ENCODE results near the gene KRT35. TPM values are rescaled to one million over a fixed set of nuclear protein-coding genes. Genes with fewer than 3 reads are reported as not detected.

The KRT35 gene
- total RNA-seq = not detected

DNA sequence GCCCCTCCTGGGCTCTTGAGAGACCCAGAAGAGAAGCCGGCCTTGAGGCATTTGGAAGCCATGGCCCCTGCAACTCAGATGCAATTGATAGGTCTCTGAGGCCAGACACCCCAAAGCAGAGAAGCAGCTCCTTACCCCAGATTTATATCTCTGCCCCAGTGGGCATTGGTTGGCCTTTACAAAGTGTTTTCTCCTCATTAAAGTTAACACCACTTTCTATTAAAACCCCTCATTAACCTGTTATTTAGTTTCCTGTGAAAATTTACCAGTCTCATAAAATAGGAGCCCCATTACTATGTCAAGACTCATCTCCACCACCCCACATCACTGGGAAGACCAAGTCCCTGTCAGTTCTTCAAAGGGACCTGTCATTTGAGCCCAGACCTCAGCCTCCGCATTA is at the start of gene KRT35:
Gene KRT35, minus strand, starts transcription at position 116 of the 400 bp plus-strand sequence. Its CDS starts 54 bp downstream, at position 62.
- Histone ChIP-seq H3K36me3 (no peaks in the 10 kb centered on the region), H3K27ac (no peak within 1 kb of the TSS), H3K27me3 (no peaks in the 10 kb centered on the region), H3K4me1 (no peaks in the 10 kb centered on the region), H3K4me3 (no peak within 1 kb of the TSS), H3K9me3 (no peaks in the 10 kb centered on the region)
- no peak for TF ChIP-seq POLR2A (IDR thresholded peaks at IDR 0.05)
- TF ChIP-seq, protein P1, sequence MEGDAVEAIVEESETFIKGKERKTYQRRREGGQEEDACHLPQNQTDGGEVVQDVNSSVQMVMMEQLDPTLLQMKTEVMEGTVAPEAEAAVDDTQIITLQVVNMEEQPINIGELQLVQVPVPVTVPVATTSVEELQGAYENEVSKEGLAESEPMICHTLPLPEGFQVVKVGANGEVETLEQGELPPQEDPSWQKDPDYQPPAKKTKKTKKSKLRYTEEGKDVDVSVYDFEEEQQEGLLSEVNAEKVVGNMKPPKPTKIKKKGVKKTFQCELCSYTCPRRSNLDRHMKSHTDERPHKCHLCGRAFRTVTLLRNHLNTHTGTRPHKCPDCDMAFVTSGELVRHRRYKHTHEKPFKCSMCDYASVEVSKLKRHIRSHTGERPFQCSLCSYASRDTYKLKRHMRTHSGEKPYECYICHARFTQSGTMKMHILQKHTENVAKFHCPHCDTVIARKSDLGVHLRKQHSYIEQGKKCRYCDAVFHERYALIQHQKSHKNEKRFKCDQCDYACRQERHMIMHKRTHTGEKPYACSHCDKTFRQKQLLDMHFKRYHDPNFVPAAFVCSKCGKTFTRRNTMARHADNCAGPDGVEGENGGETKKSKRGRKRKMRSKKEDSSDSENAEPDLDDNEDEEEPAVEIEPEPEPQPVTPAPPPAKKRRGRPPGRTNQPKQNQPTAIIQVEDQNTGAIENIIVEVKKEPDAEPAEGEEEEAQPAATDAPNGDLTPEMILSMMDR (IDR thresholded peaks at IDR 0.05 in 4 of 5, conservative IDR thresholded peaks at IDR 0.05 in 1 of 5) = no peak
- intact Hi-C loops (cut with DNase I; ENCODE audit: low total_unique reads) = no loop called here
- ATAC-seq (no peak), DNase-seq (no peak)
- in situ Hi-C loops (cut with MboI; ENCODE audit: low sequenced_read_pairs in 4 of 4) = loop anchor here in 2 of 4 donors (10.0 to 25.0 kb wide), 2 partner anchors 64 to 569 kb away; no protein-coding TSS in a partner anchor

DNA sequence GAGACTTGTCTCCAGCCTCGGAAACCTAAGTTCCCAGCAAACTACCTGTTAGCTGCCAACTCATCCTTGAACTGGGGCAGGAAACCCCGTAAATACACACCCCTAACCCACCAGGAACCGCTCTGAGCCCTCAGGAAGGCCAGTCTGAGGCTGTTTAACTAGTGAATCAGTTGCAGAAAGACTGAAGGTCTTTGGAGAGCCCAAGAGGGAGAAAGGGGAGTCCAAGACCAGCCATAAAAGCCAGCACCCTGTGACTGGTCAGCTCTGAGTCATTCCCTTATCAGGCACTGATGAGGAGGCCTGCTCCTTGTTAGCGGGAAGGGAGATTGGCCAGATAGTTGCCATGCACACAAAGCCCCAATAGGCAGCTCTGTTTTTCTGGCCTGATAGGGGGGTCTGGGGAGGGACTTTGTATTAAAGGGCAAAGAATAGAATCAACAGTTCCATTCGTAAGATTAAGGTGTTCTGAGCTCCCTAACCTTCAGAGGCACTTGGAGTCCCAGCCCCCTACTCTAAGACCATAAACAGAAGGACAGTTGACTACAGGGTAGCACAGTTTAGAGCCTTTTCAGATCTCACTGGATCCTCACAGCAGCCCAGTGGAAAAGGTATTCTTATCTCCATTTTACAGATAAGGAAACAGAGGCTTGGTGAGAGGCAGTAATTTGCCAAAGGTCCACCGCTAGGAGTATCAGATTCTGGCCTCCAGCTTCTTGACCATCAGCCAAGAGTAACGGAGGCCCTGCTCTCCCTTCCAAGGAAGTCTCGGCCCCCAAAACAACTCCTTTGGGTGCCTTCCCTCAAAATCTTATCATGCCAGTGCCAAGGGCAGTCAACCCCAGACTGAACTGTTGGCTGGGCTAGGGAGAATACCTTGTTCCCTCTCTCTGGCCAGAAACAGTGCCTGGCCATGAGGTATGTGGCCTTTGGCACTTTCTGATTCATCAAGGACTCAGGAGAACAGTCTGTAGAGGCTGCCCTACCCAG is 49.4 kb upstream of the KRT35 start:
- intact Hi-C loops (cut with DNase I; ENCODE audit: low total_unique reads) = no loop called here
- Histone ChIP-seq H3K27me3 (peaks cover 42 to 51% (median 43%) of the 10 kb centered on the region in 3 donors), H3K36me3 (no peaks in the 10 kb centered on the region), H3K27ac (no peak overlapping the region), H3K9me3 (no peaks in the 10 kb centered on the region), H3K4me1 (peaks cover 0 to 8% of the 10 kb centered on the region in 2 donors), H3K4me3 (no peak overlapping the region)
- in situ Hi-C loops (cut with MboI; ENCODE audit: low sequenced_read_pairs in 4 of 4) = no loop called here
- TF ChIP-seq, protein P1 (IDR thresholded peaks at IDR 0.05 in 4 of 5, conservative IDR thresholded peaks at IDR 0.05 in 1 of 5) = no peak
- no peak for TF ChIP-seq POLR2A (IDR thresholded peaks at IDR 0.05)
- DNase-seq = no peak
- no peak for ATAC-seq

DNA sequence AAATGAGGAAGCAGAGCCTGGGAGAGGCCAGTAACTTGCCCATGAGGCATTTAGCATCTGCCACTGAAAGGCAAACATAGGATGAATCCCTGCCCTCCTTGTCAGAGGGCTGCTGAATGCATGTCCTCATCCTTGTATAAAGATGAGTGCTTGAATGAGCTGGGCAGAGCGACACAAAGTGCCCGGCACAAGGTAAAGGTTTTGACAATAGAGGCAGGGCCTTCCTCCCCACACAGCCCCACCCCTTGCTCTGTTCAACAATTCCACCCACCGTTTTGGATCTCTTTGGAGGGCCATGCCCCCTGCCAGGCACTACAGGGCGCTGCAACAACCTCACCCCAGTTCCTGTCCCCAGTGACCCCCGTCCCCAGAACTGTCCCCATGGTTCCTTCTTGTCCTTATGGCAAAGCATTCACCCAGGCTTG is 48.6 kb upstream of the KRT35 start:
- peaks cover 43 to 51% (median 43%) of the 10 kb centered on the region in 3 donors for H3K27me3 ChIP-seq
- intact Hi-C loops (cut with DNase I; ENCODE audit: low total_unique reads) (no loop called here), in situ Hi-C loops (cut with MboI; ENCODE audit: low sequenced_read_pairs in 4 of 4) (no loop called here)
- H3K36me3 ChIP-seq = no peaks in the 10 kb centered on the region
- TF ChIP-seq, protein P1 (IDR thresholded peaks at IDR 0.05 in 4 of 5, conservative IDR thresholded peaks at IDR 0.05 in 1 of 5) = no peak
- TF ChIP-seq POLR2A (IDR thresholded peaks at IDR 0.05) = no peak
- DNase-seq (no peak), ATAC-seq (no peak)
- H3K9me3 ChIP-seq = no peaks in the 10 kb centered on the region
- H3K4me3 ChIP-seq = no peak overlapping the region
- H3K4me1 ChIP-seq = peaks cover 0 to 8% of the 10 kb centered on the region in 2 donors
- no peak overlapping the region for H3K27ac ChIP-seq

DNA sequence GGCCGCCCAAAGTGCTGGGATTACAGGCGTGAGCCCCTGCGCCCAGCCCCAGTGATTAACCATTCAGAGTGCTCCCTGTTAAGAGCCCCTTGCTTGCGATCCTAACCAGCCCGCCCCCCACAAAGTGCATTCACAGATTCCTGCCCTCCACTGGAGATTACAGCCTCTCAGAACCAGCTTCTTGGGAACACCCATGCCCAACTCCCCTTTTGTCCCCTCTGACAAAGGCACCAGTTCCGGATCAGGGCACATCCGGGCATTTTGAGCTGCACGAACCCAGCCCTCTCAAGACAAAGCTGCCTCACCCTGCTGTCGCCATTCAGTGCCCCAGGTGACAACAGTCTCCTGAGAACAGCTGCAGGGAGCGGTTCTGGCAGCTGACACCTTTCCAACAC is 48.0 kb upstream of the KRT35 start:
- DNase-seq = no peak
- TF ChIP-seq, protein P1 (IDR thresholded peaks at IDR 0.05 in 4 of 5, conservative IDR thresholded peaks at IDR 0.05 in 1 of 5) = no peak
- TF ChIP-seq POLR2A (IDR thresholded peaks at IDR 0.05) = no peak
- no peaks in the 10 kb centered on the region for H3K36me3 ChIP-seq
- intact Hi-C loops (cut with DNase I; ENCODE audit: low total_unique reads) (no loop called here), in situ Hi-C loops (cut with MboI; ENCODE audit: low sequenced_read_pairs in 4 of 4) (no loop called here)
- peaks cover 43 to 51% (median 43%) of the 10 kb centered on the region in 3 donors for H3K27me3 ChIP-seq
- H3K27ac ChIP-seq = no peak overlapping the region
- no peak overlapping the region for H3K4me3 ChIP-seq
- H3K9me3 ChIP-seq = no peaks in the 10 kb centered on the region
- no peak for ATAC-seq
- H3K4me1 ChIP-seq = peaks cover 0 to 8% of the 10 kb centered on the region in 2 donors

Measured in gastrocnemius medialis (tissue), 4 donors.